Ovary (tissue), 3 donors: ENCODE data around the gene DNAI4.

Experiments
- POLR2A ChIP-seq: fragments of 450-650 bp; IDR thresholded peaks from one replicate; pipeline ENCODE4 v1.6.1; 2017; ENCODE audit warnings: antibody characterized with exemption, mild to moderate bottlenecking, moderate library complexity
- TF ChIP-seq, protein P1 (sequence below), 3 donors: fragments of 450-650 bp in 2 of 3; fragments of 200-600 bp in 1 of 3; IDR thresholded peaks; one replicate each; pipeline versions ENCODE4 v1.5.1 to v1.8.0; 2016 to 2022; ENCODE audit warnings: antibody characterized with exemption in 3 of 3, mild to moderate bottlenecking in 1 of 3
- donor health status: DM: no; HTN: no; CAD: no.

DNA sequence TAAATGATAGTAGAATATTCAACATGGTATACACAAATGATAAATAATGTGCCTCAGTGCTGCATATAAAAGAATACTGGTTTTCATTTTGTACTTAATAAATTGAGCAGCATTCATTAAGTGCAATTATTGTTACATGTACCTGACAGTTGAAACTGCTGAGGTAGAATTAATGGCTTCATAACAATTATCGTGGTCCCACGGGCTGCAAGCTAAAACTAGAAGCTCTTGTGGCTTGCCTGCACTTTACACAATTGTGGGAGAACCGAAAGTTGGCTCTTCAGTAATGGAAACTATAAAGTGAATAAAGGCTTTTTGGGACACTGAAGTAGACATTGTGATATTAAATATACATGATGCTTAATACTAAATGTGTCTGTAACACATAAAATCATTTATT is 146.8 kb downstream of the DNAI4 start:
- TF ChIP-seq, protein P1, sequence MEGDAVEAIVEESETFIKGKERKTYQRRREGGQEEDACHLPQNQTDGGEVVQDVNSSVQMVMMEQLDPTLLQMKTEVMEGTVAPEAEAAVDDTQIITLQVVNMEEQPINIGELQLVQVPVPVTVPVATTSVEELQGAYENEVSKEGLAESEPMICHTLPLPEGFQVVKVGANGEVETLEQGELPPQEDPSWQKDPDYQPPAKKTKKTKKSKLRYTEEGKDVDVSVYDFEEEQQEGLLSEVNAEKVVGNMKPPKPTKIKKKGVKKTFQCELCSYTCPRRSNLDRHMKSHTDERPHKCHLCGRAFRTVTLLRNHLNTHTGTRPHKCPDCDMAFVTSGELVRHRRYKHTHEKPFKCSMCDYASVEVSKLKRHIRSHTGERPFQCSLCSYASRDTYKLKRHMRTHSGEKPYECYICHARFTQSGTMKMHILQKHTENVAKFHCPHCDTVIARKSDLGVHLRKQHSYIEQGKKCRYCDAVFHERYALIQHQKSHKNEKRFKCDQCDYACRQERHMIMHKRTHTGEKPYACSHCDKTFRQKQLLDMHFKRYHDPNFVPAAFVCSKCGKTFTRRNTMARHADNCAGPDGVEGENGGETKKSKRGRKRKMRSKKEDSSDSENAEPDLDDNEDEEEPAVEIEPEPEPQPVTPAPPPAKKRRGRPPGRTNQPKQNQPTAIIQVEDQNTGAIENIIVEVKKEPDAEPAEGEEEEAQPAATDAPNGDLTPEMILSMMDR (IDR thresholded peaks at IDR 0.05), result no peak
- TF ChIP-seq POLR2A, result no peak
